GM21529 (cell line): ENCODE measurements around the gene HOXC9.
"Not testable (repeated sequence)": the region's sequence is repeated elsewhere in the genome, so short reads cannot be mapped to it uniquely, and the experiment has no call there.

Experiments used
- ATAC-seq: cut with Tn5 transposase; IDR thresholded peaks from one replicate; pipeline ENCODE4 v1.9.1; 2021; ENCODE audit not compliant: unreplicated experiment

Gene HOXC9

DNA sequence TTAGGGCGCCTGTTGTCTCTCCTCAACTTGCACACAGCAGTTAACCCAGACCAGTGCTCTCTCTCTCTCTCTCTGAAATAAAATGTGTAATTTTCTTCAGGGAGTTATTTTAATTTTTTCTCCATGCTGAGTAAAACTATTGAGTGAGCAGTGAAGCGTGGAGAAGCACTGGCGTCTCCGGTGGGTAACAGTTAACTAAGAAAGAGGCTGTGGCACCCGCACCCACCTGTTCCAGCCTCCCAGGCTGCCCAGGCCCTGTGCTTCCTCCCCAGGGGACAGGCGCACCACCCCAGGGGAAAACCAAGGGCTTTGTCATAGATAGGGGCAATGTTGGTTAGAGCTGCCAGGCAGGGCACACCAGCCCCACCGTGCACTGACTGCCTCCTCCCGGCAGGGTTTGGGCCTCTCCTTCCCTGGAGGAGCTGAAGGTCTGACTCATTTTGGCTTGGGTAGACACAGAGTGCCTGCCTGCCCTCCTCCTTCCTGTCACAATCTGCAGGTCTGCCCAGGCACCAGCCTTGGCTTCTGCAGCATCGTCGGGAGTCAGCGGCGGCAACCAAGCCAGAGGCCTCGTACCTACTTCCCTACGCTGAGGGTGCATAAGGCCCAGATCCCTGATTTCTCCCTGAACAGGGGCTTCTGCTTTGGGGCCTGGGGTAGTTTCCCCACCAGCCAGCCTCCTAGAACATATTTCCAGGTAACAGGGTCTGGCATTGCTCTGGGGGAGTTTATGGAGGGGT is 36.8 kb downstream of the HOXC9 start:
- no peak for ATAC-seq

DNA sequence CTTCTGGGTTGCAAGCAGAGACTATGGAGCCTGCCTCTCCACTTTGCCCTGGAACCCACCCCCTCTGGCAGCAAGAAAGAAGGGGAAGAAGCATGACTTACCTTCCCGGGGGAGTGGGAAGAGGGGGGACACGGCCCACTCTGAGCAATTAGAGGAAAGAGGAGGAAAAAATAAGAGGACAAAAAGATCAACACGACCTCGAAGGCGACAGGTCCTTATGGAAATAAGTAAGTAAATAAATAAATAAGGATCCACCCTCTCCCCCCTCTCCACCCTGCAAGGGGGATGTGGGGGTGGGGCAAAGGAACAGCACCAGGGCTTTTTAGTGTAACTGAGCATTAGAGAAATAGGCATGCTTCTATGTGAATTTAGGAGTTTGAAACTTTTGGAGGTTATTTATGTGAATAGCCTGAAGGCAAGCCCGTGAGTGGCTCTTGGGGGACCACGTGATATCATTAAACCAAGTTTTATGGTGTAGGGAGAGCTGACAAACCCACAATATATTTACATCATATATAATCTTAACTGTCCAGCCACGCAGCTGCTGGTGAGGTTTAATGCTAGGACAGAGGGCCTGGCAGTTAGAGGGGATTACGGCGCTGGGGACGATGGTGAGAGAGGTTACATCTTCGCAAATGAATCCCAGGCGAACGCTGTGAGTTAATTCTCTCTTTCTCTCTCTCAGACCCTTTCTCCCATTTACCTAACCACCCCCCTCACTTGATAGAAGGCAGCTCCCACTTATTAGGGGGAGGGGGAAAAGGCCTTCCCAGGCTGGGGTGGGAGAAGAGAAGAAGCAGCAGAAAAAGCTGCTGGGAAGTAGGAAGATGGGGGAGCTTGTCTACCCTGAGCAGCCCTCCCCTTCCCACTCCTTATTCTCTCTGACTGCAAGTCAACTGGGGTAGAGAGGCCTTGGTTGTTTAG is 37.7 kb downstream of the HOXC9 start:
- no peak for ATAC-seq

DNA sequence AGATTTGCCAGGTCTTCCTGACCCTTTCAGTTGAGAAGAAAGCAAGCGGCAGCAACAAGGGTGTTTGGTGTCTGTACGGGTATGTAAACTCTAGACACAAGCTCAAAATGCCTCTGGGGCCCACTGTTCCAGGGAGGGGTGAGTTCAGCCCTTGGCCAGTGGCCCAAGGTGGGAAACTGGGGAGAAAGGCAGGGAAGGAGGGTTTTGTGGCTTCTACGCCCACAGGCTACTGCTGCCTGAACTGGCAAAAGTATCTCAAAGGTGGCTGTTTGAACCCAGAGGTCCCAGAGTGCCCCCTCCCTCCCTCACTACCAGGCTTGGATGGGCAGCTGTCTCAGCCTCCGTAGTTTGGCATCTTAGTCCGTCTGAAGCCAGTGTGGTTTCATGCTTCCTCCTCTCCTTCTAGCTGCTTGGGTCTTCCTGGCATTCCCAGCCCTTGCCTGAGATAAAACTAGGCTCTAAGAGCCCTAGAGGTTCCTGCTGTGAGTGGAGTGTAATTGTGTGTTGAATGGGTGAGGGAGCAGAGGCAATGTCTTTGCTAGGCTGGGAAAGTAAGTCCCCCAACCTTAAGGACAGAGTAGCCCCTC is 38.4 kb downstream of the HOXC9 start:
- ATAC-seq = no peak

DNA sequence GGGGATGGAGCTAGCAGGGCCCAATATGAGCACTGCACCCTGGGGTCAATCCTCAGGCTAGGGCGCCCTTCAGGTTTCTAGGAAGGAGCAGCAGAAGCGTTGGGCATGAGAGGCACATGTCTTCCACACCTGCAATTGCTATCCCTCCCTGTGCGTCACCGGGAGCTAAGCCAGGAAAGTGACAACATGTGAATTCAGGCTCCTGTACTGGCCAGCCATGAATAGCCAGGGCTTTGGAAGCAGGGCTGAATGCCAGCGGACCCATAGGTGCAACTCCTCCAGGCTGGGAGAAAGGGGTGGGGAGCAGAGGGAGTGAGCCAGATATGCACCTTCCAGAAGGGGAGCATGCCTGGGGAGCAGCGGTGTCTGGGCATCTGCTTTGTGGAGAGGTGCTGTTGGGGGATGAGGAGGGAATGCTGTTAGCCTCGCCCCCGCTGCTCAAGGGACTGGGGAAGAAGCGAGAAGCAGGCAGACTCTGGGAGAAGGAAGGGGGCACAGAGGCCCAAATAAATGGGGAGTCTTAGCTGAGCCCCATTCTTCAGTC is 39.0 kb downstream of the HOXC9 start:
- ATAC-seq = no peak

DNA sequence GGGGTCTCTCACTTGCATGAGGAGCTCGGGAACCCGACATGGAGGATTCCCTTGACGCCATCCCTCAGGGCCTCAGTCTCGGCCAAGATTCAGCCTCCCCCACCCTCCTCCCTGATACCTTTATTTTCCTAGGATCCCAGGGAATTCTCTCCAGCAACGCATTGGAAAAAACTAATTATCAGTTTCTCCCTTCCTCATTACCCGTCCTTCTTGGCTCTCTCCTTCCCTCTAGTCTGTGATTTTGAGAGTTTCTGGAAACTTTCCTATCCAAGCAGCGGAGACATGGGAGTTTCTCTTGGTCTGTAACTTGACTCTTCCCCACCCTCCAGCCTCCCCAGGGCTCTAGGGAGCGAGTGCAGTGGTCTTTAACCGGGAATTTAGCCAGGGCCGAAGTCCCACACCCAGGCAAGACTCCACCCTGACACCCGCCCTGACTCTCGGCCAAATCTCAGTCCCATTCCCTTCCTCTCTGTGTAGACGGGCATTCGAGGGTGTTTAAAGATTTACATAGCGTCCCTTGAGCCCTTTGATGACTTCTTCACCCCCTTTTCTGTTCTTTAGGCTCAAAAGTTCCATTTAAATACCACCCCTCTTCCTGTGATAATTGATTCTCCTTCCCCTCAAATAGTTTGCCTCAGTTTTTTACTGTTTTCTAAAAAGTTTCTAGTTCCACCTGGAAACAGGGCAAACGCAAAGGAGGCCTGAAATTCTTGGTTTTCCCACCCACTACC is 39.6 kb downstream of the HOXC9 start:
- ATAC-seq = no peak

DNA sequence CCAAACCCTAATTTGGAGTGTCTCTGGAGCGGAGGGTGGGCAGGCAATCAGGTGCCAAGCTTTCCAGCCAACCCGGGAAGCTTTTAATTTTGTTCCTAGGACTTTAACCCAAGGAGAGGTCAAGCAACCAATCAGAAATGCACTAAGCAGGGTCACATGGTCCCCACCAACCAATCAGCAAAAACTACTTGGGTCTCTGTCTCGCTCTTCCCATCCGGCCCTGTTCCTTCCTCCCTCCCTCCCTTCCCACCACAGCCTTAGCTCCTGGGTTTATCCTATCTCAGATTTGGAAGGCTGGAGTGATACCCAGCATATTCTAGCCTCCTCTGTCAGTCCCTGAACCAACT is 40.2 kb downstream of the HOXC9 start:
- ATAC-seq = no peak

DNA sequence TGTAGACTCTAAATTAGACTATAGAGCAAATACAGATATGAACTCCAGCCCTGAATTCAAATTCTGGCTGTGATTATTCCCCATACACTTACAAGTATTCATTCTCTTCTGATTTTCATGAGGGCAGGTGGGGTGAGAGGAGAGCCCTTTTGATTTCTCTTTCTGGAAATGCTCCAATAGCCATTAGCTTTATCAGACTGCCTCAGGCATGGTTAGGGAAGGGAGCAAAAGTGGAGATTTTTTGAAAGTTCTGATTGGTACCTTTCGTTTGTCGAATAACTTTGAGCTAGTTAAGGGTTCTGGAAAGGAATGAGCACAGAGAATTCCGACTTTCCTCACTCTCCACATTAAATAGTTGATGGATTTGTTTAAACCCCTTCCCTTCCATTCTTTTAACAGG is 40.7 kb downstream of the HOXC9 start:
- ATAC-seq = no peak

DNA sequence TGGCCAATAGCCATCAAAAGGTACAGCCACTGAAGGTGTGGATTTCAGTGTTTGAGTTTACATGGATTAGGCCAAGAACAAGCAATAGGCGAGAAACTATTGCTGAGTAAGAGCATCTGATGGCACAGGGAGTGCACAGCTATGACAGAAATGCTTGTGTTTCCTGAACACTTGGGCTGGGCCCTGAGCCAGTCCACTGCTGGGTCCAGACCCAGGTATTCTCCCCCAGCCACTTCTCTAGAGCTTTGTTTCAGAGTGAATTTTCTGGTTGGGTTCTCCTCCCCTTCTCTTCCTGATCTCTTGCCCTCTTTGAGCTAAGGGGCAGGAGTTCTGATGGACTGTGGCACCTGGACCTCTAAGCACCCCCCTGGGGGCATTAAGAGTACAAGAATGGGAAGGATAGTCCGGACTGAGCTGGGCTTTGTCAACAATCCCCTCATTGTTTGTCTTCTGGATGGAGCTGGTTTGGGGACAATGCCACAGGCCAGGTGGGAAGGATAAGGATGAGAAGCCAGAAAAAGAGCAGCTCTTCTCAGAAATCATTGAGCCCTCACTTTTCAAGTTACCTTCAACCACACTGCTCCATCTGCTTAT is 41.2 kb downstream of the HOXC9 start:
- no peak for ATAC-seq

DNA sequence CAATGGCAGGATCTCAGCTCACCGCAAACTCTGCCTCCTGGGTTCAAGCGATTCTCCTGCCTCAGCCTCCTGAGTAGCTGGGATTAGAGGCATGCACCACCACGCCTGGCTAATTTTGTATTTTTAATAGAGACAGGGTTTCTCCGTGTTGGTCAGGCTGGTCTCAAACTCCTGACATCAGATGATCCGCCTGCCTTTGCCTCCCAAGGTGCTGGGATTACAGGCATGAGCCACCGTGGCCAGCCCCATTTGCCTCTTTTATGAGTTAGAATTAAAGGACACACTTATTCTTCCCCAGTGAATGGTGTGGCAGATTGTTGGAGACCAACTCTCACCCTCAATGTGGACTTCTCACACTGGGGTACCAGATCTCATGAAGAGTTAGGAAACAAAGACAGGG is 42.1 kb downstream of the HOXC9 start:
- ATAC-seq = not testable (repeated sequence)

DNA sequence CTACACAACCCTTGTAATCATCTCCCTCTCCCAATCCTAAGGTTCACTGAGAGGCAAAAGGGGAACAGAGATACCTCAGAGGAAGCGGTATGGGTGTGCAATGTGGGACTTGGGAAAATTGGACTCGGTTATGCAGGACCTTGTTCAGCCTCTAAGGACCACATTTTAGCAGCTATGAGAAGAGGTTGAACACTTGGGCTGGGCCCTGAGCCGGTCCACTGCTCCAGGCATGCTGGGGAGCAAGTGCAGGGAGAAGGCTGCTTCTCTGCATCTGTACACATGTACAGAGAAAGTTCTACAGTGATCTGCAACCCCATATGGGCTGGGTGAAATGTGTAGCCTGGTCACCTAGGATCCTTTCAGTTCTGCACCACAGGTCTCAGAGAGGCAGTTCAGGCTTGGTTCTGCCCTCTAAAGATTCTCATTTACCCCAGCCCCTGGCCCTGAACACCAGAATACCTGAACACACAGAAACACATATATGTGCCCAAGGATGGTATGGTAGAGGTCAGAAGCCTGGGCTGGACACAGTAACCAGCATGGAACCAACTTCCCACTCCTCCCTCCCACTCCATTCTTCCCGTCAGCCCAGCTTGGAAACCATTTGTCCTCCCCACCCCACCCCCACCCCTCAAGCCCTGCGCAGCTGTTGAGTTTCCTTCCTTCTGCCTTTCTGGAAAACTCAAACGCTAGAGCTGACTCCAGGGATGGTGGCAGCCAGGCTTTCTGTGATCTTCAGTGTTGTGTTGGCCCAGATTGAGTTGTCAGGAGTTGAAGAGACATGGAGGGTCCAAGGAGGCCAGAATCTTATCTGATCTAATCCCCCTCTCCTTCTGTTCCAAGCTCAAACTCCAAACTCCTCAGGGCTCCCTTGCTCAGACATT is 43.3 kb downstream of the HOXC9 start:
- ATAC-seq = no peak

DNA sequence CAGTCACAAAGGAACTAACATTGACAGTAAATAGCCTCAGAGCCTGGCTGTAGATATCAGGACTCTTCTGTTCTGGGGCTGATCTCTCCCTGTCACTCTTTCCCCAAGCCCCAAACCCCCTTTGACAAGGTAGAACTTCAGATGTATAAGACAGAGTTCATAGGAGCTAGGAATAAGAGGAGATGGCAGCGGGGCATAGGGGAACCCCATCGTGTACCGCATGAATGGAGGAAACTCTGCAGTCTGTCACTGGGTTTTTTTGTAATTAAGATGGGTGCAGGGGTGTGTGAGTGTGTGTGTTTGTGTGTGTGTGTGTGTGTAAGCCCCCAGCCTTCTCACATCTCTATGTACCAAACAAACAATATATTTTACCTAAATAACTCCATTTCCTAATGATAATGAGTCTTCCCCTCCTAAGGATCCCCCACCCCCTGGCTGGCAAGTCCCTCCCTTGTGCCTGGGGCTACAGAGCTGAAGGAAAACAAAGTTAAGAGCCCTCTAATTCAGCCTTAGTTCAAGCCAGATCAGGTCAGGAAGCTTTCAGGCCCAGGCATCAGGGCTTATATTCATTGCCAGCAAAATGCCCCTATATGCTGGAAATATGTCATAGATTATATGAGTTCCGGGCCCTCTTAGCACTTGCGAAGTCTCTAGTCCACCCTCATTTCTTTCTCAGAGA is 44.6 kb downstream of the HOXC9 start:
- ATAC-seq = no peak

DNA sequence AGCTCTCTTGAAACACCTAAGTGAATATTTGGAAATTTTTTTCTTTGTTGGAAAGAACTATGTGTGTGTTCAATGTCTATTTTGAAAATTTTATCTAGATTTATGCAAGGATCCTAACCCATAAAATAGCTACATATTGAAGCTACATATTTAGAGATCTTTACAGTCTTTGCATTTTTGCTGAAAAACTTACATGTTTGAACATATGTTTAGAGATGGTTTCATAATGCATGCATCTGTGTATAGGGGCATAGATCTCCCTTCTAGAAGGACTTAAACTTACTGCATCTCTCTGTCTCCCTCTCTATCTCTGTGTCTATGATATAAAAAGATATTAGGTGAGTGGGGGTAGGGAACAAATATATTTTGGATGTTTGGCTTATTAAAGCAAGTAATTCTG is 45.4 kb downstream of the HOXC9 start:
- ATAC-seq = no peak

DNA sequence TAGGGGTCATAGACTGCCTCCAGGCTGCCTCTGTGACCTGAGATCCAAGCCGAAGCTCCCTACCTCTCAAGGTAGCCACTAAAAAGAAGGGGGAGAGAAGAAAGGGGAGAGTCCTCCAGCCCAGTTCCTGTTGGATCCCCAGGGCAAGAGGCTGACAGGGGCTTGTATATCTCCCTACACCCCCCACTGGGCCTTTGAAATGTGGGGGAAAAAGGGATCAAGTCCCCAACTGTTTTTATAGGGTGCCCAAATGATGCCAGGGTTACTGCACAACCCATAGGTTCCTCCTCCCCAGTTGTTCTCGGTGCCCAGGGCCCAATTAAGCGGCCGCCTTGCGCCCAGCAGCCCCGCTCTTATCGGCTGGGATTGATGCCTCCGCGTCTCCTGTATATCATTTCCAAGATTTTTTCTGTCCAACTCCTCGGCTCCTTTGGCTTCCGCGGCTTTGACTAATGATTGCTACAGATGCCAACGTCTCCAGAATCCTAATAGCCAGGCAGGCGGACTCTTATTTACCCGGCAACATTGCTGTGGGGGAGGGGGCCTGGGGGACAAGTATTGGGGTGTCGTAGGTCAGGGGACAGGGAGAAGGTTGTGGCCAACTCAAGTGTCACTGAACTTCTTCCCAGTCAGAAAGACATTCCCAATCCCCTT is 46.0 kb downstream of the HOXC9 start:
- ATAC-seq = no peak

DNA sequence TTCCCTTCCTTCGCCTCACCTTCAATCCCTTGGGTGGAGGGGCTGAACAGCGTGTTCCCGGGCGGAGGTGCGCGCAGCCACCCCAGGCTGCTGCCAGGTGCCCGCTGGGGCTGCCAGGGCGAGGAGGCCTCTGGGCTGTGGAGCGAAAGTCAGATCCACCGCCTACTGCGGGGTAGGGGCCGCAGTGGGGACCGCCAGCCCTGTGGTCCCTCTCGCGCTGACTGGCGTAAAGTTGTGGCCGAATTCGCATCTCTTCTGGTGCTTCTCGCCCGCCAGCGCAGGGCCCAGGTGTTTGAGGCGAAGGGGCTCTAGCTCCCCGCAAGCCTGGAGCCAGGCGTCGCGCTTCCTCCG is 46.8 kb downstream of the HOXC9 start:
- no peak for ATAC-seq

DNA sequence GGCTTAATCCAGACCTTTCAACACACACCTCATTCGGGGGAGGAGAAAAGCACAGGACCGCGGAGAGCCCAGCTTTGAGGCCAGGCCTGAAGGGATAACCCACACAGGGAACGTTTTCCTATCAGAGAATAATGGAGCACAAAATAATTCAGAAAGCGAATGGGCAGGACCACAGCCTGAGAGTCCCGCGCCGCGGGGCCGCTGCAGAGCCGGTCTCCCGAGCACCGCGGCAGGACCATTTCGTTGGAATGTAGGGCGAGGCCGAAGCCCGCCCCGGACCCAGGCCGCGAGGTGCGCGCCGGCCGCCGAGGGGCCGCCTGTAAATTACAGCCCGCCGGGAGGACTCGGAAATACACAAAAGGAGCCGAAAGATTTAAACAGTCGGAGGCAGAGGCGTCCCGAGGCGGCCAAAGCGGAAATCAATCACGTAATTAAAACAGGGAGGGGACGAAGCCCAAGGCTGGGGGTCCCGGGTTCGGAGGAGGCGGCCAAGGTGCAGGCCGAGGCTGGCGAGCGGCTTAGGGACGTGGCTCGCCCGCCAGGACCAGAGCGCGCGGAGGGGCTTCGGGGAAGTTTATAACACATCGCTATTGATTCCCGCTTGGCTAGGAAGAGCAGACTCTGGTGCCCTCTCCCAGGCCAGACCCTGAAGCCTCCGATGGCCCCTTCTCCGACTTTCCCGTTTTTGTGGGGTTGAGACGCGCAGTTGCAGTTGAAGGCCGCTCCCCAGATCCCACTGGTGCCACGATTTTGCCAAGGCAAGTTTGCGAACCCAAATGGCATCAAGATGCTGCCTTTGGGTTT is 47.4 kb downstream of the HOXC9 start:
- no peak for ATAC-seq

DNA sequence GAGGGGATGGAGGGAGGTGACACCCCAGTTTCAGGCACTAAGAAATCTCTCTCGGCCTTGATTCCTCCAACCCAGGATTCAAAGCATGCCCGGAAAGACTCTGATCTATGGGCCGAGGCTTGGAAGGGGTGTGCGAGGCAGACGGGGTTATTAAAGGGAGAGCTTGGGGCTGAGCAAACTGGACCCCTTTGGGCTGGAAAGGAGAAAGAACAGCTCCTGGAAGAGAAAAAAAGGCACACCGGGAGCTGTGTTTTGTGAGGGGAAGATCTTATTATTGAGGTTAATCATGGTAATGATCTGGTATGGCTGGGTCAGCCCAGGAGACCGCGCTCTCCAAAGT is 48.0 kb downstream of the HOXC9 start:
- ATAC-seq = no peak

DNA sequence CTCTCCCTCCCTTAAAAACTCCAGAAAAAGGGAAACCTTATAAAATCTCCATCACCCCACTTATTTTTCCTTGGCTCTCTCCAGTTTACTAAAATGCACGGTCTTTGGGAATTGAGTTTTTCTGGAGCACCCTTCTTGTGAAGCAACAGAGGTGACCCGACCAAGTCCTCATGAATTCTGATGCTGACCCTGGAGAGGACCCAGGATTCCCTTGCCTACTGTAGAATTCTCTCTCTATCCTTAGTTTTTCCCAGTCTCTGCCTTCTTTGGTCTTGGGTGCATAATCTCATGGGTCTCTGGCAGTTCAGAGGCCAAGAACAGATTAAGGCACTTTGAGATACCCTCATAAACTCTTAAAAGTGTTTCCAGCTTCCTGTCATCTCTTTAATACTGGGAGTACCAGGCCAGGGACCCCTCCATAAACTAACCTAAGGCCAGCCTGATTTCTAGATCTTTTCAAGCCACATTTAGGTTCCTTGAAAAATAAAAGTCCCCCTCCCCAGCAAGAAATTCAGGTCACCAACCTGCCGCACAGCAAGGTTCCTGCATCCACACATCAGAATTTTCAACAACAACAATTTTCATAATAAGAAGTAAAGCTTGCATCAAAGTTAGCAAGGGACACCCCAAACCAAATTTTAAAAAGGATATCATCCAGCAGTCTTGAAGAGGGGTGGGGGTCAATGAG is 48.6 kb downstream of the HOXC9 start:
- ATAC-seq = no peak
